Lower lobe of right lung (tissue), 2 donors: Measurements from ENCODE around the gene CELSR1. TPM values are rescaled to one million over a fixed set of nuclear protein-coding genes. Genes with fewer than 3 reads are reported as not detected.
A peak's percentile ranks its signal among the peaks of the same experiment; 100 is the strongest.
"Not testable (repeated sequence)": the region's sequence is repeated elsewhere in the genome, so short reads cannot be mapped to it uniquely, and the experiment has no call there.

Experiments used
- ATAC-seq, 2 donors: fragments of 200-7000 bp; cut with Tn5 transposase; one replicate each; pipeline ENCODE4 v1.9.1; 2020 to 2022; ENCODE audit warnings: mild to moderate bottlenecking in 2 of 2, moderate library complexity in 2 of 2
- DNase-seq: peaks from one replicate; pipeline ENCODE4 v3.0.0-alpha.2; 2020
- H3K27ac ChIP-seq: fragments of 200-600 bp; one replicate; pipeline ENCODE4 v1.8.0; 2022
- H3K27me3 ChIP-seq: fragments of 200-600 bp; one replicate; pipeline ENCODE4 v1.8.0; 2022; ENCODE audit warnings: low read depth
- H3K36me3 ChIP-seq: fragments of 200-600 bp; one replicate; pipeline ENCODE4 v1.8.0; 2022; ENCODE audit warnings: mild to moderate bottlenecking
- H3K4me1 ChIP-seq: fragments of 200-600 bp; one replicate; pipeline ENCODE4 v1.8.0; 2022
- H3K4me3 ChIP-seq: fragments of 200-600 bp; one replicate; pipeline ENCODE4 v1.8.0; 2022; ENCODE audit warnings: mild to moderate bottlenecking
- H3K9me3 ChIP-seq: fragments of 200-600 bp; one replicate; pipeline ENCODE4 v1.8.0; 2022
- intact Hi-C: fragments of 100-400 bp; cut with DNase I; formaldehyde crosslinking; loops from one replicate; pipeline ENCODE4 v1.11.0; 2022
- total RNA-seq: library from RNA; stranded (reverse); fragmentation: NEBNext Ultra II Directional; extraction: Animal tissue kit (Norgen Biotek cat#: 25700); gene quantifications from one replicate; pipeline ENCODE4 v1.2.1, GENCODE V29; 2021
- TF ChIP-seq, protein P1 (sequence below): fragments of 200-600 bp; IDR thresholded peaks from one replicate; pipeline ENCODE4 v1.8.0; 2022; ENCODE audit warnings: antibody characterized with exemption, mild to moderate bottlenecking
- donor health status: DM: no; HTN: yes; CAD: no; lungs with severe emphysema.

CELSR1 gene
- total RNA-seq, 1 donor from 2014 or later: 51.8 TPM

DNA sequence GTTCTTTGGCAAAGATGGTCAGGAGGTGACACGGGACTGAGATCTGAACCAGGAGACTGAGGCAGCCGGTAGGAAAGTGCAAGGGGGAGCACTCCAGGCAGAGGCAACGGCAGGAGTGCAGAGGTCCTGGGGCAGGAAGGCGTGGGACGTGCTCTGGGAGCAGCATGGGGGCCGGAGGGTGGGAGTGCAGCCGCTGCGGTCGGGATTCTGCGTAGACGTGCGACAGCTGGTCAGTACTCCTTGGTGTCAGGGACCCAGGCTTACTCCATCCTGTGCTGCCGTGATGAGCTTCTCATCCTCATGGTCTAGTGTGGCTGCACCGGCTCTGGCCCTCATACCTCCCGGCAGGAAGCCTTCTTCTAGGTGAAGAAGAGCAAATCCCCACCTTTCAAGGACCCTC lies 218.8 kb downstream of the CELSR1 start:
- Histone ChIP-seq H3K9me3 (no peaks in the 10 kb centered on the region), H3K36me3 (no peaks in the 10 kb centered on the region), H3K27ac (no peak overlapping the region), H3K27me3 (no peaks in the 10 kb centered on the region), H3K4me1 (no peaks in the 10 kb centered on the region), H3K4me3 (no peak overlapping the region)
- intact Hi-C loops: no loop called here
- ATAC-seq (no peak), DNase-seq (peak; percentile 23)
- TF ChIP-seq, protein P1, sequence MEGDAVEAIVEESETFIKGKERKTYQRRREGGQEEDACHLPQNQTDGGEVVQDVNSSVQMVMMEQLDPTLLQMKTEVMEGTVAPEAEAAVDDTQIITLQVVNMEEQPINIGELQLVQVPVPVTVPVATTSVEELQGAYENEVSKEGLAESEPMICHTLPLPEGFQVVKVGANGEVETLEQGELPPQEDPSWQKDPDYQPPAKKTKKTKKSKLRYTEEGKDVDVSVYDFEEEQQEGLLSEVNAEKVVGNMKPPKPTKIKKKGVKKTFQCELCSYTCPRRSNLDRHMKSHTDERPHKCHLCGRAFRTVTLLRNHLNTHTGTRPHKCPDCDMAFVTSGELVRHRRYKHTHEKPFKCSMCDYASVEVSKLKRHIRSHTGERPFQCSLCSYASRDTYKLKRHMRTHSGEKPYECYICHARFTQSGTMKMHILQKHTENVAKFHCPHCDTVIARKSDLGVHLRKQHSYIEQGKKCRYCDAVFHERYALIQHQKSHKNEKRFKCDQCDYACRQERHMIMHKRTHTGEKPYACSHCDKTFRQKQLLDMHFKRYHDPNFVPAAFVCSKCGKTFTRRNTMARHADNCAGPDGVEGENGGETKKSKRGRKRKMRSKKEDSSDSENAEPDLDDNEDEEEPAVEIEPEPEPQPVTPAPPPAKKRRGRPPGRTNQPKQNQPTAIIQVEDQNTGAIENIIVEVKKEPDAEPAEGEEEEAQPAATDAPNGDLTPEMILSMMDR: no peak

GRCh38 chr22:46317646-46318045 lies 219.8 kb downstream of the CELSR1 start:
- Histone ChIP-seq H3K36me3 (no peaks in the 10 kb centered on the region), H3K4me1 (no peaks in the 10 kb centered on the region), H3K4me3 (no peak overlapping the region), H3K27me3 (no peaks in the 10 kb centered on the region), H3K27ac (no peak overlapping the region), H3K9me3 (no peaks in the 10 kb centered on the region)
- intact Hi-C loops: no loop called here
- TF ChIP-seq, protein P1: no peak
- DNase-seq (no peak), ATAC-seq (no peak)

DNA sequence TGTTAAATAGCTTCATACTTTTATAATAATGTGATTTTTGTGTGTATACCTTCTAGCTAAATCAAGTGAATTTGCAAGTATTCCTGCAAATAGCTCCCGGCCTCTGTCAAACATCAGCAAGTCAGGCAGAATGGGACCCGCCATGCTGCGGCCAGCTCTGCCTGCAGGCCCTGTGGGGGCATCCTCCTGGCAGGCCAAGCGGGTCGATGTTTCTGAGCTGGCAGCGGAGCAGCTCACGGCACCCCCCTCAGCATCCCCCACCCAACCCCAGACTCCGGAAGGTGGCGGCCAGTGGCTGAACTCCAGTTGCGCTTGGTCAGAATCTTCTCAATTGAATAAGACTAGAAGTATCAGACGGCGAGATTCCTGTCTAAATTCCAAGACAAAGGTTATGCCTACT lies 221.4 kb downstream of the CELSR1 start:
- Histone ChIP-seq H3K36me3 (no peaks in the 10 kb centered on the region), H3K9me3 (no peaks in the 10 kb centered on the region), H3K4me3 (no peak overlapping the region), H3K27me3 (no peaks in the 10 kb centered on the region), H3K4me1 (no peaks in the 10 kb centered on the region), H3K27ac (no peak overlapping the region)
- TF ChIP-seq, protein P1: no peak
- ATAC-seq (no peak), DNase-seq (no peak)
- intact Hi-C loops: no loop called here

- ATAC-seq, H3K4me3 ChIP-seq, H3K36me3 ChIP-seq, H3K9me3 ChIP-seq, H3K27ac ChIP-seq, H3K4me1 ChIP-seq, H3K27me3 ChIP-seq: not testable (repeated sequence)
- intact Hi-C loops: loop anchor here (5.0 kb wide), 1 partner anchor 191 kb away; no protein-coding TSS in a partner anchor
- peak; percentile 7 for DNase-seq
Observed at GRCh38 chr22:46312848-46313247, 224.6 kb downstream of the CELSR1 start.

- H3K27me3 ChIP-seq: no peaks in the 10 kb centered on the region
- H3K27ac ChIP-seq: no peak overlapping the region
- peak; percentile 36 for DNase-seq
- H3K9me3 ChIP-seq: no peaks in the 10 kb centered on the region
- H3K4me1 ChIP-seq: no peaks in the 10 kb centered on the region
- no peaks in the 10 kb centered on the region for H3K36me3 ChIP-seq
- TF ChIP-seq, protein P1: no peak
- no peak for ATAC-seq
- H3K4me3 ChIP-seq: no peak overlapping the region
- intact Hi-C loops: loop anchor here (5.0 kb wide), 1 partner anchor 190 kb away; no protein-coding TSS in a partner anchor
Observed at GRCh38 chr22:46312056-46312455, 225.4 kb downstream of the CELSR1 start.

Other genes with a start within 250 kb of the CELSR1 start
- gene GTSE1, start 240.8 kb downstream of the CELSR1 start, total RNA-seq: 1.4 TPM
- 33.5 TPM for gene TRMU, start 201.9 kb downstream of the CELSR1 start, total RNA-seq
- 58.1 TPM for gene GRAMD4, start 82.8 kb upstream of the CELSR1 start, total RNA-seq
- gene CERK, start 200.6 kb upstream of the CELSR1 start, total RNA-seq: 26.1 TPM
- 34.1 TPM for gene TBC1D22A, start 225.0 kb upstream of the CELSR1 start, total RNA-seq